ENCODE data around the gene PVALB.

GRCh38 chr22:36763576-36763975 is 53.3 kb downstream of the PVALB start:
- TF ChIP-seq BHLHE40 (IDR thresholded peaks at IDR 0.05; ENCODE audit: borderline replicate concordance) (no peak), SP1 (IDR thresholded peaks at IDR 0.05) (no peak), L3MBTL2 (conservative IDR thresholded peaks at IDR 0.05) (no peak), FOXM1 (IDR thresholded peaks at IDR 0.05; ENCODE audit: borderline replicate concordance) (no peak)
